Endodermal cell (in vitro differentiated cells): ENCODE data around the gene COX4I2. TPM values are rescaled to one million over a fixed set of nuclear protein-coding genes. Genes with fewer than 3 reads are reported as not detected.

Experiments used
- DNase-seq: peaks from one replicate; pipeline ENCODE4 v3.0.0-alpha.2; 2017
- H3K27ac ChIP-seq: 2 replicates; pipeline ENCODE4 v1.5.1; 2013; ENCODE audit warnings: mild to moderate bottlenecking, low read depth, low read length, moderate library complexity
- H3K27me3 ChIP-seq: 2 replicates; pipeline ENCODE4 v1.6.1; 2013; ENCODE audit warnings: mild to moderate bottlenecking, low read length, moderate library complexity; ENCODE audit not compliant: insufficient read depth, control insufficient read depth, poor library complexity, severe bottlenecking
- H3K36me3 ChIP-seq: 2 replicates; pipeline ENCODE4 v1.7.0; 2013; ENCODE audit warnings: mild to moderate bottlenecking, low read length, moderate library complexity; ENCODE audit not compliant: control insufficient read depth, insufficient read depth
- H3K4me1 ChIP-seq: one replicate; pipeline ENCODE4 v1.7.0; 2013; ENCODE audit warnings: low read length; ENCODE audit not compliant: control insufficient read depth, insufficient read depth
- H3K4me3 ChIP-seq: 2 replicates; pipeline ENCODE4 v1.5.1; 2013; ENCODE audit warnings: mild to moderate bottlenecking, low read length, moderate library complexity
- H3K9ac ChIP-seq: 2 replicates; pipeline ENCODE4 v1.6.1; 2013; ENCODE audit warnings: mild to moderate bottlenecking, low read length, moderate library complexity; ENCODE audit not compliant: poor library complexity, severe bottlenecking; ENCODE audit errors: extremely low read depth
- H3K9me3 ChIP-seq: 2 replicates; pipeline ENCODE4 v1.6.1; 2013; ENCODE audit warnings: mild to moderate bottlenecking, low read length, moderate library complexity; ENCODE audit not compliant: control insufficient read depth
- H3K27ac Mint-ChIP-seq: 2 replicates; pipeline ENCODE4 v1.8.0; 2020; ENCODE audit warnings: mixed read lengths
- H3K27me3 Mint-ChIP-seq: 2 replicates; pipeline ENCODE4 v1.8.0; 2021; ENCODE audit warnings: mild to moderate bottlenecking, mixed read lengths; ENCODE audit not compliant: insufficient read depth
- H3K36me3 Mint-ChIP-seq: 2 replicates; pipeline ENCODE4 v1.8.0; 2020; ENCODE audit warnings: low read depth, mixed read lengths
- H3K4me1 Mint-ChIP-seq: 2 replicates; pipeline ENCODE4 v1.8.0; 2020; ENCODE audit warnings: mixed read lengths
- H3K4me3 Mint-ChIP-seq: 2 replicates; pipeline ENCODE4 v1.8.0; 2020; ENCODE audit warnings: mild to moderate bottlenecking, moderate library complexity, mixed read lengths
- H3K9me3 Mint-ChIP-seq: 2 replicates; pipeline ENCODE4 v1.8.0; 2020; ENCODE audit warnings: mild to moderate bottlenecking, mixed read lengths
- CTCF ChIP-seq: fragments of 200-600 bp; sonication (generic); conservative IDR thresholded peaks from 2 replicates; pipeline ENCODE4 v1.5.0; 2021; ENCODE audit warnings: antibody characterized with exemption, mild to moderate bottlenecking
- WGBS, 2 experiments: methylation state at CpG; one replicate each; pipeline versions ENCODE4 v1.1.5 to v1.1.7; 2013; ENCODE audit warnings: missing lambda C conversion rate in 2 of 2, mixed read lengths in 1 of 2; ENCODE audit not compliant: insufficient coverage in 1 of 2, insufficient read length in 1 of 2; 5-methylcytosine and 5-hydroxymethylcytosine counted together
- total RNA-seq, 2 donors: library from RNA; stranded (reverse); fragmentation: NEBNext Ultra II Directional in 1 of 2; extraction: Animal tissue kit (Norgen Biotek cat#: 25700) in 1 of 2; gene quantifications; 2 replicates in 1 of 2; 3 replicates in 1 of 2; pipeline ENCODE4 v1.2.1, GENCODE V29; 2021

Gene COX4I2
- total RNA-seq, 2 donors from 2014 or later: not detected

DNA sequence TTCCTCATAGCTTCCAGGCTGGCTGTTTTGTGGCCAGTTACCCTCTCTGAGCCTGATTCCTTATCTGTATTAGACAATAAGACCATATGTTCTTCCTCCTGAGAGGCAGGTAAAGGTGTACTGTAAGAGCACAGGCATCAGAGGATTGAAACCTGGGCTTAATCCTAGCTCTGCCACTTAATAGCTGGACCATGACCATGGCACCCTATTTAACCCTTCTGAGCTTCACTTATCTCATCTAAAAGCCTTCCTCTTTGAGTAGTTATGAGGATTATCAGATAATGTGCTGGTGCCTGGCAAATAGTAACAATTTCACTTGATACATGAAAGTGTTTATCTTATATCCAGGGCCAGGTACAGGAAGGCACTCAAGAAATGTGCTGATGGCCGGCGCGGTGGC is 50.1 kb downstream of the COX4I2 start:
- H3K9ac ChIP-seq: no peak overlapping the region
- Mint-ChIP-seq H3K9me3 (no peaks in the 10 kb centered on the region), H3K4me3 (no peak overlapping the region), H3K36me3 (peaks cover 61% of the 10 kb centered on the region), H3K4me1 (peaks cover 21% of the 10 kb centered on the region), H3K27ac (no peak overlapping the region), H3K27me3 (no peaks in the 10 kb centered on the region)
- H3K4me3 ChIP-seq: no peak overlapping the region
- peaks cover 44% of the 10 kb centered on the region for H3K36me3 ChIP-seq
- H3K9me3 ChIP-seq: no peaks in the 10 kb centered on the region
- 93 to 100% methylated on average over 3 of the region's 3 CpGs for WGBS, 2 experiments
- no peaks in the 10 kb centered on the region for H3K4me1 ChIP-seq
- no peak overlapping the region for H3K27ac ChIP-seq
- no peak for DNase-seq
- TF ChIP-seq CTCF: no peak
- no peaks in the 10 kb centered on the region for H3K27me3 ChIP-seq

- Mint-ChIP-seq H3K36me3 (peaks cover 55% of the 10 kb centered on the region), H3K27me3 (no peaks in the 10 kb centered on the region), H3K27ac (no peak overlapping the region), H3K4me3 (no peak overlapping the region), H3K4me1 (peaks cover 31% of the 10 kb centered on the region), H3K9me3 (no peaks in the 10 kb centered on the region)
- Histone ChIP-seq H3K36me3 (peaks cover 37% of the 10 kb centered on the region), H3K9me3 (no peaks in the 10 kb centered on the region), H3K9ac (no peak overlapping the region), H3K4me3 (no peak overlapping the region), H3K27ac (no peak overlapping the region), H3K4me1 (peaks cover 4% of the 10 kb centered on the region), H3K27me3 (no peaks in the 10 kb centered on the region)
- no peak for DNase-seq
- 67 to 96% methylated on average over 1 to 5 of the region's 5 CpGs for WGBS, 2 experiments
- TF ChIP-seq CTCF: no peak
Measured at GRCh38 chr20:31689141-31689540, 51.4 kb downstream of the COX4I2 start.

GRCh38 chr20:31690124-31690666 is 52.5 kb downstream of the COX4I2 start:
- Mint-ChIP-seq H3K9me3 (no peaks in the 10 kb centered on the region), H3K36me3 (peaks cover 53% of the 10 kb centered on the region), H3K27me3 (no peaks in the 10 kb centered on the region), H3K27ac (no peak overlapping the region), H3K4me3 (no peak overlapping the region), H3K4me1 (peaks cover 41% of the 10 kb centered on the region)
- Histone ChIP-seq H3K36me3 (peaks cover 32% of the 10 kb centered on the region), H3K4me3 (no peak overlapping the region), H3K27me3 (no peaks in the 10 kb centered on the region), H3K27ac (no peak overlapping the region), H3K4me1 (peaks cover 7% of the 10 kb centered on the region), H3K9me3 (no peaks in the 10 kb centered on the region), H3K9ac (no peak overlapping the region)
- WGBS, 2 experiments: 90 to 100% methylated on average over 3 of the region's 3 CpGs
- TF ChIP-seq CTCF: no peak
- no peak for DNase-seq
